ENCODE measurements around the gene DRGX. TPM values are rescaled to one million over a fixed set of nuclear protein-coding genes. Genes with fewer than 3 reads are reported as not detected.

DRGX gene
- total RNA-seq: not detected

- H3K4me1 Mint-ChIP-seq: no peaks in the 10 kb centered on the region
- no peak for ATAC-seq (replicated peaks)
- no peak within 1 kb of the TSS for H3K27ac Mint-ChIP-seq
- no peak within 1 kb of the TSS for H3K4me3 Mint-ChIP-seq
- H3K27me3 Mint-ChIP-seq: peaks cover 64% of the 10 kb centered on the region
- no peaks in the 10 kb centered on the region for H3K36me3 Mint-ChIP-seq (ENCODE audit: low read depth)
- no peaks in the 10 kb centered on the region for H3K9me3 Mint-ChIP-seq
These were observed at the start of gene DRGX for GRCh38 chr10:49395741-49396665. DRGX (minus strand) TSS chr10:49396089; CDS start chr10:49395440, 649 bp downstream.

GRCh38 chr10:49444349-49444748 is 48.5 kb upstream of the DRGX start:
- Mint-ChIP-seq H3K4me1 (peaks cover 4% of the 10 kb centered on the region), H3K27me3 (peaks cover 4% of the 10 kb centered on the region), H3K9me3 (peaks cover 4% of the 10 kb centered on the region), H3K27ac (no peak overlapping the region), H3K4me3 (no peak overlapping the region), H3K36me3 (ENCODE audit: low read depth) (no peaks in the 10 kb centered on the region)
- ATAC-seq (replicated peaks): no peak

GRCh38 chr10:49442863-49443262 is 47.0 kb upstream of the DRGX start:
- Mint-ChIP-seq H3K4me3 (no peak overlapping the region), H3K27ac (no peak overlapping the region), H3K36me3 (ENCODE audit: low read depth) (no peaks in the 10 kb centered on the region), H3K9me3 (no peaks in the 10 kb centered on the region), H3K4me1 (peaks cover 4% of the 10 kb centered on the region), H3K27me3 (peaks cover 4% of the 10 kb centered on the region)
- ATAC-seq (replicated peaks): no peak

GRCh38 chr10:49441488-49442476 is 45.9 kb upstream of the DRGX start:
- Mint-ChIP-seq H3K9me3 (no peaks in the 10 kb centered on the region), H3K27me3 (peaks cover 4% of the 10 kb centered on the region), H3K4me1 (peaks cover 4% of the 10 kb centered on the region), H3K27ac (no peak overlapping the region), H3K36me3 (ENCODE audit: low read depth) (no peaks in the 10 kb centered on the region), H3K4me3 (peak overlapping the region; percentile 42)
- ATAC-seq (replicated peaks): no peak

- H3K4me1 Mint-ChIP-seq: no peaks in the 10 kb centered on the region
- no peaks in the 10 kb centered on the region for H3K9me3 Mint-ChIP-seq
- H3K27ac Mint-ChIP-seq: no peak overlapping the region
- no peak overlapping the region for H3K4me3 Mint-ChIP-seq
- peaks cover 7% of the 10 kb centered on the region for H3K27me3 Mint-ChIP-seq
- H3K36me3 Mint-ChIP-seq (ENCODE audit: low read depth): no peaks in the 10 kb centered on the region
- no peak for ATAC-seq (replicated peaks)
These were observed 39.3 kb upstream of the DRGX start for GRCh38 chr10:49435225-49435624.

GRCh38 chr10:49433069-49433468 is 37.2 kb upstream of the DRGX start:
- Mint-ChIP-seq H3K27me3 (peaks cover 7% of the 10 kb centered on the region), H3K4me1 (no peaks in the 10 kb centered on the region), H3K27ac (no peak overlapping the region), H3K36me3 (ENCODE audit: low read depth) (no peaks in the 10 kb centered on the region), H3K4me3 (no peak overlapping the region), H3K9me3 (no peaks in the 10 kb centered on the region)
- no peak for ATAC-seq (replicated peaks)

- ATAC-seq (replicated peaks): no peak
- Mint-ChIP-seq H3K4me3 (no peak overlapping the region), H3K4me1 (no peaks in the 10 kb centered on the region), H3K27ac (no peak overlapping the region), H3K27me3 (peaks cover 7% of the 10 kb centered on the region), H3K9me3 (no peaks in the 10 kb centered on the region), H3K36me3 (ENCODE audit: low read depth) (no peaks in the 10 kb centered on the region)
These were observed 35.5 kb upstream of the DRGX start for GRCh38 chr10:49431426-49431825.

- no peaks in the 10 kb centered on the region for H3K4me1 Mint-ChIP-seq
- peaks cover 7% of the 10 kb centered on the region for H3K27me3 Mint-ChIP-seq
- ATAC-seq (replicated peaks): no peak
- H3K9me3 Mint-ChIP-seq: no peaks in the 10 kb centered on the region
- H3K27ac Mint-ChIP-seq: no peak overlapping the region
- no peak overlapping the region for H3K4me3 Mint-ChIP-seq
- no peaks in the 10 kb centered on the region for H3K36me3 Mint-ChIP-seq (ENCODE audit: low read depth)
These were observed 33.6 kb upstream of the DRGX start for GRCh38 chr10:49429458-49429857.

- H3K27me3 Mint-ChIP-seq: peaks cover 18% of the 10 kb centered on the region
- H3K36me3 Mint-ChIP-seq (ENCODE audit: low read depth): no peaks in the 10 kb centered on the region
- no peak overlapping the region for H3K4me3 Mint-ChIP-seq
- H3K4me1 Mint-ChIP-seq: no peaks in the 10 kb centered on the region
- no peak for ATAC-seq (replicated peaks)
- peaks cover 5% of the 10 kb centered on the region for H3K9me3 Mint-ChIP-seq
- H3K27ac Mint-ChIP-seq: no peak overlapping the region
These were observed 30.8 kb upstream of the DRGX start for GRCh38 chr10:49426490-49427360.

GRCh38 chr10:49419005-49419404 is 23.1 kb upstream of the DRGX start:
- Mint-ChIP-seq H3K4me1 (no peaks in the 10 kb centered on the region), H3K27me3 (peaks cover 17% of the 10 kb centered on the region), H3K27ac (no peak overlapping the region), H3K4me3 (no peak overlapping the region), H3K36me3 (ENCODE audit: low read depth) (no peaks in the 10 kb centered on the region), H3K9me3 (peaks cover 5% of the 10 kb centered on the region)
- no peak for ATAC-seq (replicated peaks)

- peaks cover 18% of the 10 kb centered on the region for H3K27me3 Mint-ChIP-seq
- no peak overlapping the region for H3K27ac Mint-ChIP-seq
- H3K9me3 Mint-ChIP-seq: peaks cover 4% of the 10 kb centered on the region
- H3K4me1 Mint-ChIP-seq: no peaks in the 10 kb centered on the region
- no peaks in the 10 kb centered on the region for H3K36me3 Mint-ChIP-seq (ENCODE audit: low read depth)
- H3K4me3 Mint-ChIP-seq: no peak overlapping the region
- ATAC-seq (replicated peaks): no peak
These were observed 22.4 kb upstream of the DRGX start for GRCh38 chr10:49418328-49418727.

- H3K4me1 Mint-ChIP-seq: no peaks in the 10 kb centered on the region
- no peak overlapping the region for H3K27ac Mint-ChIP-seq
- peaks cover under 1% of the 10 kb centered on the region for H3K9me3 Mint-ChIP-seq
- no peak overlapping the region for H3K4me3 Mint-ChIP-seq
- H3K36me3 Mint-ChIP-seq (ENCODE audit: low read depth): no peaks in the 10 kb centered on the region
- ATAC-seq (replicated peaks): no peak
- H3K27me3 Mint-ChIP-seq: peaks cover 15% of the 10 kb centered on the region
These were observed 22.1 kb upstream of the DRGX start for GRCh38 chr10:49418053-49418326.

GRCh38 chr10:49417311-49418052 is 21.6 kb upstream of the DRGX start:
- H3K4me1 Mint-ChIP-seq: no peaks in the 10 kb centered on the region
- no peak for ATAC-seq (replicated peaks)

More at GRCh38 chr10:49417311-49418052, 21.6 kb upstream of the DRGX start:
- H3K27ac Mint-ChIP-seq: no peak overlapping the region
- H3K4me3 Mint-ChIP-seq: no peak overlapping the region
- no peaks in the 10 kb centered on the region for H3K36me3 Mint-ChIP-seq (ENCODE audit: low read depth)
- H3K9me3 Mint-ChIP-seq: no peaks in the 10 kb centered on the region
- peaks cover 14% of the 10 kb centered on the region for H3K27me3 Mint-ChIP-seq
